GM19238 (cell line): Measurements from ENCODE around the gene ADCY7.

ENCODE experiments used
- DNase-seq: peaks from one replicate; pipeline ENCODE4 v3.0.0; 2011; ENCODE audit warnings: low spot score; ENCODE audit not compliant: insufficient read length

Gene ADCY7

DNA sequence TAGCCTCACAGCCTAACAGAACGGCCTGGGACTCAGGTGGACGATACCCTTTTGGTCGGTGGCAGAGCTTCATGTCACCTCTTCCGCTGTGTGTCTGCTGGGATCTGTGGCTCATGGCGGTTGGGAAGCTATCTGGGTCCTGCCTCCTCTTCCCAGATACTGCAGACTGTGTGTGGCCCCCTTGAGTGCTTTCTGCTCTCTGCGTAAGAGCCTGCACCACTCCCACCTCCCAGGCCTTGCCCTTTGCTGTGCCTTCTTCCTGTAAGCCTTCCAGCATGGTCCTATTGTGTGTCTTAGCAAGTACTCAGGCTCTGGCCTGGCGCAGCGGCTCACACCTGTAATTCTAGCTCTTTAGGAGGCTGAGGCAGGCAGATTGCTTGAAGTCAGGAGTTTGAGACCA, 17.5 kb upstream of the ADCY7 start:
- no peak for DNase-seq

GRCh38 chr16:50251375-50252081, 14.8 kb upstream of the ADCY7 start:
- DNase-seq = no peak

DNA sequence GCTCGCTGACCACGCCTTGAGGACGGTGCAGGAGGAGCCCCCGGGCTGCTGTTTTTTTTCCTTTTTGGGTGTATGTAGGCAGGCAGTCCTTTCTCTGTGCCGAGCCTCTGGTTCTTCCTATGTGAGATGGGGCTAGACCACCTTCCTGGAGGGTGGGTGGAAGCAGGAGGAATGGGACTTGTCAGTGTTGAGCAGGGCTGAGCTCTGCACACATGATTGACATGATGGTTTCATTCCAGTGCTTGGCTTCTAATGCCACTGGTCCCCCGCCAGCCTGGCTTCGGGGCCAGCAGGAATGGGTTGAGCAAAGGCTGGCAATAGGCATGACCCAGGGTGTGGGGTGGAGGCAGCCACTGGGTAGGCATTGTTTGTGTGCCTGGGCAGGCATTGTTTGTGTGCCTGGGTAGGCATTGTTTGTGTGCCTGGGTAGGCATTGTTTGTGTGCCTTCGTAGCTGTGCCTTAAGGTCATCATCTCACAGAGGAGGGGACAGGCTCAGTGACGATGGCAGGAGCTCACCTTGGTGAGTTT, 14.2 kb upstream of the ADCY7 start:
- DNase-seq = no peak

DNA sequence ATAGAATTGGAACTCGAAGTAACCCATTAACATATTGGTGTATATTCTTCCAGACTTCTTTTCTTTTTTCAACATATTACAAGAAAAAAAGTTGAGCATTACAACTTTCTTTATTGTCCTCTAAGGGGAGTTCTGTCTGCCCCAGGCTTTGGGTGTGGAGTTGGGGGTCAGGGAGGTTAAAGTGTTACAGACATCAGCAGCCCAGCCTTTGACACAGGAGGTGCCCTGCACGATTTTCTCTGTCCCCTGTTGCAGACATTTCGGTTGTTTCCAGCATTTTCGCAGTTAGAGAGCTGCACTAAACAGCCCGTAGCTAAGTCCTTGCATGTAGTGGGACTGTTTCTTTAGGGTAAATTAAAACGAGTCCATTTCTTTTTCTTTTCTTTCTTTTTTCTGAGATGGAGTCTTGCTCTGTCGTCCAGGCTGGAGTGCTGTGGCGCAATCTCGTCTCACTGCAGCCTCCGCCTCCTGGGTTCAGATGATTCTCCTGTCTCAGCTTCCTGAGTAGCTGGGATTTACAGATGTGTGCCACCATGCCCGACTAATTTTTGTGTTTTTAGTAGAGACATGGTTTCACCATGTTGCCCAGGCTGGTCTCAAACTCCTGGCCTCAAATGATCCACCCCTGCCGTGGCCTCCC, 13.4 kb upstream of the ADCY7 start:
- DNase-seq = no peak

DNA sequence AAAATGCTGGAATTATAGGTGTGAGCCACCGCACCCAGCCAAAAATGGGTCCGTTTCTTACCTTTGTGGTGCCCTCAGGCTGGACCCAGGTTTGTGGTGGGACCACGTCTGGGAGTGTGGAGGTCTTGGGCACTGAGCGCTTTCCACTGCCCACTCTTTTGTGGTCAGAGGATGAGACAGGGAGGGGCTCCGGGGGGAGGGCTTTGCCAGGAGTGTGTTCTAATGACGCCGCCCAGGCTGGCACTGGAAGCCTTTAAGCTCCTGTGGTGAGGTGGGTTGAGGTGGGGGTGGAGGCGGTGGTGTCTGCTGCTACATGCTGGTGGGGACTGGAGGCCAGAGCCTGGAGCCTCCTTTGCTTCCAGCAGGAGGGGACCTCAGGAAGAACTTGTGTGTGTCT, 12.8 kb upstream of the ADCY7 start:
- DNase-seq = no peak

DNA sequence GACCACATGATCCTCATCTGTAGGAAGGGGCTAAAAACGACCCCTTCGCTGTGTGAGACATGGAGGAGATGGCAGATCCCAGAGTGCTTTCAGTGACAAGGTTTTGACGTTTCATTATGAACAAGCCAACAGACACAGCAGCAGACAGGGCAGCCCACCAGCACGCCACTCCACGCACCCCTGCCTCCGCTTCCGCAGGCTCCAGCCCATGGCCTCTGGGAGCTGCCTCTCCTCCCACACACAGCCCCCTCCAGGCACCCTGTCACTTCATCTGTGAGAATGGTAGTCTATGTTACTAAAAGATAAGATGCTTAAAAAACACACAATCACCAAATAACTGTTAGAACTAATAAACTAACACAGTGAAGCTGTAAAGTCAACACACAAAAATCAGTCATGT, 12.3 kb upstream of the ADCY7 start:
- DNase-seq = no peak

DNA sequence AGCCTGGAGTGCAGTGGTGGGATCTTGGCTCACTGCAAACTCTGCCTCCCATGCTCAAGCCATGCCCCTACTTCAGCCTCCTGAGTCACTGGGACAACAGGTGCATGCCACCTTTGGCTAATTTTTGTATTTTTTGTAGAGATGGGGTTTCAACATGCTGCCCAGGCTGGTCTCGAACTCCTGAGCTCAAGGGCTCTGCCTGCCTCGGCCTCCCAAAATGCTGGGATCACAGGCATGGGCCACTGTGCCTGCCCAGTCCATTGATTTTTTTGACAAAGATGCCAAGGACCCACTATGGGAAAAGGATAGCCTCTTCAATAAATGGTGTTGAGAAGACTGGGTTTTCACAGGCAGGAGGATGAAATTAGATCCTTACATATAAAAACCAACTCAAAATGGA, 10.8 kb upstream of the ADCY7 start:
- no peak for DNase-seq

DNA sequence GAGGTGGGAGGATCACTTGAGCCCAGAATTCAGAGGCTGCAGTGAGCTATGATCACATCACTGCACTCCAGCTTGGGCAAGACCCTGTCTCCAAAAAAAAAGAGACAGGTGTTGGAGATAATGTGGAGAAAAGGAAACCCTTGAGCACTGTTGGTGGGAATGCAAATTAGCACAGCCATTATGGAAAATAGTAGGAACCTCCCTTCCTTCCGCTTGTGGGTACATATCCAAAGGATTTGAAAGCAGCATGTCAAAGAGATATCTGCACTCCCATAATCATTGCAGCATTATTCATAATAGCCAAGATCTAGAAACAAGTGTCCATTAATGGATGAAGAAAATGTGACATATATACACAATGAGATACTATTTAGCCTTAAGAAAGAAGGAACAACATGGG, 9.7 kb upstream of the ADCY7 start:
- no peak for DNase-seq

- no peak for DNase-seq
Measured at GRCh38 chr16:50257876-50258275, 8.5 kb upstream of the ADCY7 start.

DNA sequence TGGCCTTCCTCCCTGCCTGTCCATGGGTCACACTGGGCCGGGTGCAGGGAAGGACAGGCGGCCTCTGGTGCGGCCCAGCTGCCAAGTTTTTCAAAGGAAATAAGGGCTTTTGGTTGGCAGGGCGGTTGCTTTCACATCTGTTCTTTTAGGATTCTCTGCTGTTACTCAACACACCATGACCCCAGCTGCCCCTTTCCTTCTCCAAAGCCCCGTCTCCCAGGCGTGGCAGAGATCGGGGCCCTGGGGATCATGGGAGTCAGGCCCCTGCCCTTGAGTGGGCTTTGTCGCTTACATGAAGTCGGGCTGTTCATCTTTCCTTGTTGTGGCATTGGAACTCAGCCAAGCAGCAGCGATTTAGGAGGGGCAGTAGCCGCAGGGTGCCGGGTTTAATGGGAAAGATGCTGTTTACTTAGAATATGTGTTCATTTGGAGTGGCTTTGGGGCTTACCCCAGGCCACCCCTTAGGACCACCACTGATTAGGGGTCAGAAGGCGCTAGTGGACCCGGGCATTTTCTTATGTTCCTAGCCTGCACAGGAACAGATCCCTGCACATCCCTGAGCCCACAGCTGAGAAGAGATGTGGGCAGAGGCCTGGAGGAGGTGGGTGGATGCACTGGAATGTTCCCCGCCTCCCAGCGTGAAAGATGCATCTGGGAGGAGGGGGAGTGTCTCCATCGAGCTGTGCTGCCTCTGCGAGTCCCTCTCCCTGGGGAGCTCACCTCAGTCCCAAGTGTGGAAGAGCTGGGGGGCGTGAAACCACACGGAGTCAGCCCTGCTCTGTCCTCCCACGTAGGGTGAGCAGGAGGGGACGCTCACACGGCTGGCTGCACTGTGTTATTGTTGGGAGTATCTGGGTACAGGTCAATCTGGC, 6.8 kb upstream of the ADCY7 start:
- no peak for DNase-seq

DNA sequence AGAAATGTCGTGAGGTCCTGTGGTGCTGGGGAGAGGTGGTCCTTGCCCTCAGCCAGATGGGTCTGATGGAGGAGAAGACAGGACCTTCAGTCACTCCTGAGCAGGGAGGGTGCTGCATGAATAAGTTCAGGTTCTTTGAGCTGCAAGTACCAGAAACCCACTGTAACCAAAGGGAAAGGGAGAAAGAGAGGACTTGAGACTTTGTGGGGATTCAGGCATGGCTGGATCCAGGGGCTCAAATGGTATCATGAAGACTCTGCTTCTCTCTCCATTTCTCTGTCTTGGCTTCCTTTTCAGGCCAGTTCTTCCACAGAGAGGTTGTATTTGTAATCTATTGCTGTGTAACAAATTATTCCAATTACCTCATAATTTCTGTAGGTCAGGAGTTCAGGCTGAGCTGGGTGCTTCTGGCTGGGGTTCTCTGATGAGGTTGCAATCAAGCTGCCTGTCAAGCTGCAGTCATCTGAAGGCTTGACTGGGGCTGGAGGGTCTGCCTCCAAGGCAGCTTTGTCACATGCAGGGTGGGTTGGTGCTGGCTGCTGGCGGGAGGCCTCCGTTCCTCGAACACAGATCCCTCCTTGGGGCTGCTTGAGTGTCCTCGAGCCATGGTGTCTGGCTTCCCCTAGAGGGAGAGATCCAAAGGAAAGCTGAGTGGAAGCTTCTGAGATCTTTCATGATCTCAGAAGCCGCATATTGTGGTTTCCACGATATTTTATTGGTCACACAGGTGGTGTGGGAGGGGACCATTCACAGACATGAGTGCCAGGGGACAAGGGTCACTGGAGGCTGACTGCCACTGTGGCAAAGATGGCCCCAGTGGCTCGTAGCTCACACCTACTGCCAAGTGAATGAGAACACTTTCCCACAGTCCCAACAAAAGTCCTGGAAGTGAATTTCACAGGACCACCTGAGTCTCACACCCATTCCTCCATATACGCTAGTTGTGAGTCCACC, 5.9 kb upstream of the ADCY7 start:
- DNase-seq = no peak

- no peak for DNase-seq
Measured at GRCh38 chr16:50261160-50261706, 5.1 kb upstream of the ADCY7 start.

DNA sequence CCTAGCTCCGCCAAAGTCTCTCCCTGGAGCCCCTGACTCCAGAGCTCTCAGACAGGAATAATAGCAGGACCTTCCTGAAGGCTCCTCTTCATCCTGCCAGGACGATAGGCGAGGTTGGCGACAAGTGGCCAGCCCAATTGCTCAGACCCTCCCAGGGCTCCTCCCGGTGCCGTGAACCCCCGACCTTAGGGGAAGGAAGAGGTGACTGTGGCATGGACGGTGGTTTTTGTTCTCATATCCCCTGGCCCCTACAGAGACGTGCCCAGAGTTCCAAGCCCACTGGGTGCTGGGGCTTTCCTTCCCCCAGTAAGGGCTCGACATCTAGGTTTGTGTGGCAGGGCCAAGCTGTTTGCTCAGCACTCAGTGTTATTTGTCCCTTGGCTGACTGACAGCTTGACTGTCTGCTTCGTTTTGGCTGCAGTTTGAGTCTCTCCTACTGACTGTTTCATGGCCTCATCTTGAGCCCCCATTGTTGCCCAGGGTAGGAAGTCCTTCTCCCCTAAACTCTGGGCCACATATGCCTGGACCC, 4.6 kb upstream of the ADCY7 start:
- no peak for DNase-seq

GRCh38 chr16:50263060-50263909, 3.1 kb upstream of the ADCY7 start:
- no peak for DNase-seq

DNA sequence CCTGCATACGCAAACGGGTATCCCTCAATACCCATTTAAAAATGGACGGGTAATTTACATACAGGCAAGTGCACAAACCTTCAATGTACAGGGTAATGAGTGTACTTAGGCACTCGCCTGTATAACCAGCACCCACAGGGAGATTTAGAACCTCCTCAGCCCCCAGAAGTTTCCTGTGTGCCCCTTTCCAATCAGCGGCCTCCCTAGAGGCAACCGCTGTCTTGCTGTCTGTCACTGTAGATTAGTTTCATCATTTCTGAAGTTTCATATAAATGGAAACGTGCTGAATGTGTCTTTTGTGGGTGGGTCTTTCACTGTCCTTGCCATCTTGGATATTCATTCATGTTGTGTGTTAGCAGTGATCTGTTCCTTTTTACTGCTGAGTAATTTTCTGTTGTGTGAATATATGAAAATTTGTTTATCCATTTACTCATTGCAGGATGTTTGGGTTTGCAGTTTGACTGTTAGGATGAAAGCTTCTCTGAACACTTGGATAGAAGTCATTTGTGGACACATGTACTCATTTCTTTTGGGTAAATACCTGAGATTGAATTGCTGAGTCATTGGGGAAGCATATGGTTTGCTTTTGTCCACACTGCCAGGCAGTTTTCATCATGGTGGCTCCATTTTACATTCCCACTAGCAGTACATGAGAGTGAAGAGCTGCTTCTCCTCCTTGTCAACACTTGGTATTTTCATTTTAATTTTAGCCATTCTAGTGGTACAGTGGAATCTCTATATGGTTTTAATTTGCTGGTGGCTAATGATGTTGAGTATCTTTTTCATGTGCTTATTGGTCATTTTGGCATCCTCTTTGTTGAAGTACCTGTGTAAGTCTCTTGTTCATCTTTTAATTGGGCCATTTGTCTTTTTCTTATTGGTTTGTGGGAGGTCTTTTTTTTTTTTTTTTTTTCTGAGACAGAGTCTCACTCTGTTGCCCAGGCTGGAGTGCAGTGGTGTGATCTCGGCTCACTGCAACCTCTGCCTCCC, 2.1 kb upstream of the ADCY7 start:
- DNase-seq = no peak

DNA sequence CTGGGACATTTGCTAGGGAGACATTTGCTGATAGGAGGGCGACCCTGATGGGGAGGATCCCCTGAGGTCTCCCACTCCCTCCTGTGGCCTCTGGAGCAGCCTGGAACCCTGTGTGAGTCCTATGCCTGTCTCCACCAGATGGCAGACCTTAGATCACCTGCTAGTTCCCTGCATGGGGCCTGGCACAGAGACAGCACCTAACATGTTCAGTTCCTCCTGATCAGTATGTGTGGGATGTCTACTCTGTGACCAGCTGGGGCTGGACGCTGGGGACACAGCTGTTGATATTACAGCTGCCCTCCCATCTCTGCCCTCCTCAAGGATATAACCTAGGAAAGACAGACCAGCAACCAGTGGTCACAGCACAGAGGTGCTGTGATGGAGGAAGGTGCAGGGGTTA, 1.1 kb upstream of the ADCY7 start:
- no peak for DNase-seq

DNA sequence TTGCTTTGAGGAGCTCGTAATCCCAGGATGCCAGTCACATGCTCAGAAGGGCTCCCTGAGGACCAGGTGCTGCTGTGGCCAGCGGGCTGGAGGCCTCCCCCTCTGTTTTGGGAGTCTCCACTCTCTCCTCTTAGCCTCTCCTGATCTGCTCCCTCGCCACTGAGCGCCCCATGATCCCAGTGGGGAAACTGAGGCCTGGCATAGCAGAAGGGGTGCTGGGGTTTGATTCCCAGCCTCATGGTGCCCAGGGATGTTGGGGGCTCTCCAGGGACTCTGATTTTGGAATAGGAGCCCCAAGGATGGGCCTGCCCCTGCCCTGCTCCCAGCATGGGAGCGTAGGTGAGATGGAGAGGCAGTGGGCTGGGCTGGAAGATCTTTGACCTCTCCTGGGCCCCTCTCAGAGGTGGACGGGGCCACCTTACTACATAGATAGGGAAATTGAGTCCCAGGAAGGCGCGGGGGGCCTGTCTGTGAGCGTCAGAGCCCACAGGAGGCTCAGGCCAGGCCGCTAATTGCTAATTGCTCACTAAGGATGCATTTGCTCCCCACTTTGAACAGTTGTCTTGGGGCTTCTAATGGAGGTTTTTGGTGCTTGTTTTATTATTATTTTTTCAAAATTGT, 525 bp upstream of the ADCY7 start:
- DNase-seq = no peak

DNA sequence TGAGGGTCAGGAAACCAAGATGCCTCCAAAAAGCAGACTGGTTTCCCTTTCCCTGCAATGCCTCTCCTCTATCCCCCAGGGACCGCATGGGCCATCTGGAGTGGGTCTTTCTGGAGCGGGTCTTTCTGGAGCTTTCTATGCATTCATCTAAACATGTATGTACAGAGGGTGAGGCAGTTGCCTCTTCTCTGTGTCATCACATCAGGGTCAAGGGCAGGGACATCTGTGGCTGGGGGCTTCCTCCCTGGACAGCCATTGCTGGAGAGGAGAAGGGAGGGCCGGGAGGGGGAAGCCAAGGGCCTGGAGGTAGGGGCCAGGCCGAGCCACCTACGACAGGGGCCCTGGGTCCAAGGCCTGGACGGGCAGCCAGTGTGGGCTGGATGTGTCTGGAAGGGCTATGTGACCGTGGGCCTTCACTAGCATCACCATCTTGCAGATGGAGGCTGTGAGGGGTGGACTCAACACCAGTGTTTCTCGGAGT, 840 bp downstream of the ADCY7 start:
- DNase-seq = no peak
